IMR-90 (cell line): ENCODE data around the gene POU2F1. TPM values are rescaled to one million over a fixed set of nuclear protein-coding genes. Genes with fewer than 3 reads are reported as not detected.

ENCODE experiments used
- ATAC-seq: fragments of 200-7000 bp; cut with Tn5 transposase; 2 replicates; pipeline ENCODE4 v1.9.1; 2020; ENCODE audit warnings: low read depth, mild to moderate bottlenecking, moderate library complexity
- BruUV-seq: library from RNA; stranded (reverse); fragments of 400-500 nt; replicated peaks from 2 replicates; lab custom pipeline; 2021; lab: Mats Ljungman, UMichigan
- CTCF ChIA-PET: fragments of 300-600 bp; formaldehyde crosslinking; extraction: SDS; loops from one replicate; lab custom pipeline; 2021; ENCODE audit warnings: antibody characterized with exemption; lab: Yijun Ruan, JAX
- POLR2A ChIA-PET: fragments of 300-600 bp; sonication (Branson Sonifier 250); formaldehyde crosslinking; loops from one replicate; lab custom pipeline; 2022; ENCODE audit warnings: antibody characterized with exemption; ENCODE audit not compliant: unreplicated experiment; lab: Charles Lee
- DNase-seq: peaks from one replicate; pipeline ENCODE4 v3.0.0; 2013
- H2AFZ ChIP-seq: replicated peaks from 2 replicates; pipeline ENCODE3; 2013; ENCODE audit warnings: low read length, mild to moderate bottlenecking; ENCODE audit not compliant: poor library complexity
- H2AK5ac ChIP-seq: 2 replicates; pipeline ENCODE4 v1.6.1; 2013; ENCODE audit warnings: low read depth, low read length, inconsistent platforms
- H2AK9ac ChIP-seq: replicated peaks from 2 replicates; pipeline ENCODE3; 2013; ENCODE audit warnings: mild to moderate bottlenecking, low read depth, low read length, moderate library complexity; ENCODE audit not compliant: poor library complexity
- H2BK120ac ChIP-seq: 2 replicates; pipeline ENCODE4 v1.6.1; 2013; ENCODE audit warnings: low read depth, low read length, inconsistent platforms
- H2BK15ac ChIP-seq: 3 replicates; pipeline ENCODE4 v1.6.1; 2013; ENCODE audit warnings: low read depth, low read length, inconsistent platforms
- H2BK20ac ChIP-seq: 2 replicates; pipeline ENCODE4 v1.6.1; 2013; ENCODE audit warnings: low read depth, mild to moderate bottlenecking, inconsistent platforms, low read length, moderate library complexity
- H2BK5ac ChIP-seq: 2 replicates; pipeline ENCODE4 v1.6.1; 2013; ENCODE audit warnings: mild to moderate bottlenecking, low read depth, low read length, inconsistent platforms; ENCODE audit not compliant: poor library complexity, severe bottlenecking
- H3K14ac ChIP-seq: replicated peaks from 2 replicates; pipeline ENCODE4 v1.6.1; 2013; ENCODE audit warnings: low read depth, low read length, inconsistent platforms
- H3K18ac ChIP-seq: 2 replicates; pipeline ENCODE4 v1.6.1; 2013; ENCODE audit warnings: low read depth, low read length, control low read depth
- H3K23ac ChIP-seq: 2 replicates; pipeline ENCODE4 v1.6.1; 2013; ENCODE audit warnings: low read depth, low read length, inconsistent platforms
- H3K27ac ChIP-seq: 2 replicates; pipeline ENCODE4 v1.5.1; 2013; ENCODE audit warnings: mild to moderate bottlenecking, control low read depth, low read length; ENCODE audit not compliant: insufficient read depth
- H3K27me3 ChIP-seq: 2 replicates; pipeline ENCODE4 v1.6.1; 2013; ENCODE audit warnings: low read length; ENCODE audit not compliant: control insufficient read depth, insufficient read depth
- H3K36me3 ChIP-seq: 2 replicates; pipeline ENCODE4 v1.6.1; 2013; ENCODE audit warnings: low read length, mixed read lengths; ENCODE audit not compliant: control insufficient read depth, insufficient read depth
- H3K4ac ChIP-seq: 2 replicates; pipeline ENCODE4 v1.6.1; 2013; ENCODE audit warnings: low read depth, low read length, inconsistent platforms
- H3K4me1 ChIP-seq: 2 replicates; pipeline ENCODE4 v1.6.1; 2013; ENCODE audit warnings: low read length, mixed read lengths; ENCODE audit not compliant: control insufficient read depth, insufficient read depth
- H3K4me2 ChIP-seq: 2 replicates; pipeline ENCODE4 v1.6.1; 2013; ENCODE audit warnings: low read depth, mild to moderate bottlenecking, control low read depth, low read length, moderate library complexity
- H3K4me3 ChIP-seq: 2 replicates; pipeline ENCODE4 v1.5.1; 2013; ENCODE audit warnings: low read depth, mild to moderate bottlenecking, control low read depth, low read length, moderate library complexity; ENCODE audit not compliant: insufficient read depth
- H3K56ac ChIP-seq: 2 replicates; pipeline ENCODE4 v1.6.1; 2013; ENCODE audit warnings: low read length, inconsistent platforms; ENCODE audit not compliant: insufficient read depth; ENCODE audit errors: extremely low read depth
- H3K79me1 ChIP-seq, 2 experiments: 2 replicates each; pipeline ENCODE4 v1.6.1; 2013; ENCODE audit warnings: low read length in 2 of 2, inconsistent platforms in 1 of 2, low read depth in 1 of 2
- H3K9ac ChIP-seq: 2 replicates; pipeline ENCODE4 v1.6.1; 2013; ENCODE audit warnings: low read depth, low read length, control low read depth
- H3K9me1 ChIP-seq: 2 replicates; pipeline ENCODE4 v1.6.1; 2013; ENCODE audit warnings: low read length, inconsistent platforms; ENCODE audit not compliant: insufficient read depth
- H3K9me3 ChIP-seq: 2 replicates; pipeline ENCODE4 v1.6.1; 2013; ENCODE audit warnings: low read length; ENCODE audit not compliant: control insufficient read depth, insufficient read depth
- H4K20me1 ChIP-seq: 2 replicates; pipeline ENCODE4 v1.6.1; 2013; ENCODE audit warnings: low read length, inconsistent platforms; ENCODE audit not compliant: insufficient read depth
- H4K5ac ChIP-seq: 2 replicates; pipeline ENCODE4 v1.6.1; 2013; ENCODE audit warnings: mild to moderate bottlenecking, low read depth, low read length, control low read depth
- H4K8ac ChIP-seq, 2 experiments: 2 replicates each; pipeline ENCODE4 v1.6.1; 2013; ENCODE audit warnings: low read depth in 2 of 2, low read length in 2 of 2, control low read depth in 1 of 2, inconsistent platforms in 1 of 2
- H4K91ac ChIP-seq: 2 replicates; pipeline ENCODE4 v1.6.1; 2013; ENCODE audit warnings: low read depth, low read length, inconsistent platforms; ENCODE audit not compliant: insufficient read depth
- BHLHE40 ChIP-seq: fragments of 150-350 bp; IDR thresholded peaks from 2 replicates; pipeline ENCODE4 v1.6.1; 2016; ENCODE audit warnings: mild to moderate bottlenecking, low read depth, low read length
- CEBPB ChIP-seq: IDR thresholded peaks from 2 replicates; pipeline ENCODE4 v1.6.1; 2012; ENCODE audit warnings: low read depth, low read length, improper control_type of control experiment
- CHD1 ChIP-seq: IDR thresholded peaks from 2 replicates; pipeline ENCODE4 v1.6.1; 2012; ENCODE audit warnings: low read depth, low read length, improper control_type of control experiment
- CTCF ChIP-seq: conservative IDR thresholded peaks from 2 replicates; pipeline ENCODE4 v1.5.1; 2012; ENCODE audit warnings: mild to moderate bottlenecking, low read depth, low read length, improper control_type of control experiment
- ELK1 ChIP-seq: fragments of 150-350 bp; IDR thresholded peaks from 2 replicates; pipeline ENCODE4 v1.6.1; 2016; ENCODE audit warnings: low read depth, mild to moderate bottlenecking, low read length, moderate library complexity, borderline replicate concordance
- FOS ChIP-seq: fragments of 150-350 bp; IDR thresholded peaks from 2 replicates; pipeline ENCODE4 v1.6.1; 2016; ENCODE audit warnings: low read depth, low read length
- MAFK ChIP-seq: IDR thresholded peaks from 2 replicates; pipeline ENCODE4 v1.6.1; 2012; ENCODE audit warnings: low read depth, low read length, improper control_type of control experiment
- MXI1 ChIP-seq: IDR thresholded peaks from 2 replicates; pipeline ENCODE4 v1.6.1; 2012; ENCODE audit warnings: low read depth, mild to moderate bottlenecking, low read length, moderate library complexity, borderline replicate concordance
- NFE2L2 ChIP-seq: fragments of 150-350 bp; IDR thresholded peaks from 2 replicates; pipeline ENCODE4 v1.6.1; 2016; ENCODE audit warnings: low read depth, mild to moderate bottlenecking, low read length
- POLR2A ChIP-seq: IDR thresholded peaks from 2 replicates; pipeline ENCODE4 v1.6.1; 2012; ENCODE audit warnings: mild to moderate bottlenecking, low read depth, low read length
- RAD21 ChIP-seq: IDR thresholded peaks from 2 replicates; pipeline ENCODE4 v1.6.1; 2012; ENCODE audit warnings: low read length, improper control_type of control experiment
- RCOR1 ChIP-seq: IDR thresholded peaks from 2 replicates; pipeline ENCODE4 v1.6.1; 2012; ENCODE audit warnings: mild to moderate bottlenecking, low read length, improper control_type of control experiment; ENCODE audit not compliant: insufficient replicate concordance
- RFX5 ChIP-seq: IDR thresholded peaks from 2 replicates; pipeline ENCODE4 v1.8.0; 2012; ENCODE audit warnings: low read depth, mild to moderate bottlenecking, low read length, moderate library complexity
- USF2 ChIP-seq: fragments of 150-350 bp; IDR thresholded peaks from 2 replicates; pipeline ENCODE4 v1.6.1; 2017; ENCODE audit warnings: mild to moderate bottlenecking, antibody characterized with exemption, low read length, low read depth
- WGBS, 2 experiments: methylation state at CpG; one replicate each; pipeline versions ENCODE4 v1.1.5 to v1.1.7; 2013; ENCODE audit warnings: missing lambda C conversion rate in 2 of 2; ENCODE audit not compliant: insufficient read length in 1 of 2; ENCODE audit errors: extremely low coverage in 2 of 2; 5-methylcytosine and 5-hydroxymethylcytosine counted together
- dilution Hi-C: fragments of 300-500 bp; cut with HindIII; formaldehyde crosslinking; loops from one replicate; pipeline ENCODE4 v1.14.3; 2018; ENCODE audit warnings: low sequenced_read_pairs; ENCODE audit not compliant: unreplicated experiment
- in situ Hi-C: fragments of 300-500 bp; cut with MboI; formaldehyde crosslinking; loops from 3 replicates; pipeline ENCODE4 v1.14.3; 2019; ENCODE audit warnings: low sequenced_read_pairs, inconsistent platforms, mixed read lengths
- intact Hi-C: fragments of 100-400 bp; cut with micrococcal nuclease; formaldehyde crosslinking; loops from 2 replicates; pipeline ENCODE4 v1.10.0; 2022
- polyA plus RNA-seq, 3 experiments: library from polyadenylated mRNA; depleted of rRNA; stranded (reverse); fragments of >200 nt; gene quantifications; 2 replicates each; pipeline ENCODE4 v1.2.3, GENCODE V29; 2012; ENCODE audit warnings: low replicate concordance in 1 of 3
- total RNA-seq: library from RNA; depleted of rRNA; stranded (reverse); fragments of >200 nt; gene quantifications from 2 replicates; pipeline ENCODE4 v1.2.3, GENCODE V29; 2012

The POU2F1 gene
- total and polyA plus RNA-seq, 2 of the 4 experiments (the other 2 are of a cell fraction): 1.2 to 3.4 TPM

- no peak overlapping the region for H4K5ac ChIP-seq
- no peak overlapping the region for H3K56ac ChIP-seq
- H3K27me3 ChIP-seq: no peaks in the 10 kb centered on the region
- no peak overlapping the region for H2AK5ac ChIP-seq
- no peaks in the 10 kb centered on the region for H3K79me1 ChIP-seq
- no peak overlapping the region for H3K4me3 ChIP-seq
- ATAC-seq (no peak), DNase-seq (no peak)
- in situ Hi-C loops: loop anchor here (10.0 kb wide), 1 partner anchor 61 kb away; no protein-coding TSS in a partner anchor
- no peak overlapping the region for H3K9ac ChIP-seq
- ChIA-PET CTCF (interaction anchor here (0.6 to 1.7 kb wide), 2 partner anchors 23 to 45 kb away, joined by 3 to 10 read pairs; no protein-coding TSS in a partner anchor), POLR2A (no interaction called here)
- H4K20me1 ChIP-seq: no peaks in the 10 kb centered on the region
- H2AK9ac ChIP-seq: no peak overlapping the region
- H3K14ac ChIP-seq: no peak overlapping the region
- H3K9me1 ChIP-seq: no peaks in the 10 kb centered on the region
- no peaks in the 10 kb centered on the region; the same call in 1 of the 2 replicates for H3K4me1 ChIP-seq
- H2BK20ac ChIP-seq: no peak overlapping the region
- H3K23ac ChIP-seq: no peak overlapping the region
- no TSS peak for BruUV-seq
- no peak overlapping the region for H4K8ac ChIP-seq
- H2BK15ac ChIP-seq: no peak overlapping the region
- H3K27ac ChIP-seq: no peak overlapping the region
- intact Hi-C loops: no loop called here
- H3K4ac ChIP-seq: no peak overlapping the region
- H3K18ac ChIP-seq: no peak overlapping the region
- H3K4me2 ChIP-seq: no peak overlapping the region
- H3K36me3 ChIP-seq: no peaks in the 10 kb centered on the region; the same call in 1 of the 2 replicates
- WGBS, 2 experiments: 94% methylated on average over 3 of the region's 15 CpGs; no CpG with 5 or more reads in 1 of the 2 experiments
- H3K9me3 ChIP-seq: no peaks in the 10 kb centered on the region
- H2AFZ ChIP-seq: no peak overlapping the region
- H2BK5ac ChIP-seq: no peak overlapping the region
- H4K91ac ChIP-seq: no peak overlapping the region
- H2BK120ac ChIP-seq: no peak overlapping the region
- dilution Hi-C loops: no loop called here
- TF ChIP-seq BHLHE40 (no peak), ELK1 (no peak), POLR2A (no peak), RAD21 (no peak), NFE2L2 (no peak), RCOR1 (no peak), CHD1 (no peak), USF2 (no peak), RFX5 (no peak), CEBPB (no peak), FOS (no peak), MAFK (no peak), CTCF (no peak), MXI1 (no peak)
Measured at GRCh38 chr1:167423684-167424619, 203.3 kb downstream of the POU2F1 start.
